Omental fat pad (tissue), 4 donors: ENCODE results near the gene MMP15. TPM values are rescaled to one million over a fixed set of nuclear protein-coding genes. Genes with fewer than 3 reads are reported as not detected.

Experiments
- ATAC-seq: fragments of 150-250 bp; one replicate; pipeline ENCODE4 v1.9.1; 2016; ENCODE audit warnings: mild to moderate bottlenecking, moderate library complexity; ENCODE audit not compliant: low FRiP score
- DNase-seq: peaks from one replicate; pipeline ENCODE4 v3.0.0-alpha.2; 2019; ENCODE audit warnings: low spot score
- total RNA-seq, 4 donors: library from RNA; depleted of rRNA; stranded (reverse); fragments of >200 nt; gene quantifications; one replicate each; pipeline ENCODE4 v1.1.0, GENCODE V29; 2016
- TF ChIP-seq, protein P1 (sequence below), 3 donors: fragments of 450-650 bp; IDR thresholded peaks; one replicate each; pipeline ENCODE4 v1.5.1; 2016 to 2017; ENCODE audit warnings: antibody characterized with exemption in 3 of 3, mild to moderate bottlenecking in 3 of 3, moderate library complexity in 2 of 3

MMP15 gene
- total RNA-seq, 4 donors from 2014 or later, result 5.5 to 15.2 (median 14.4) TPM

DNA sequence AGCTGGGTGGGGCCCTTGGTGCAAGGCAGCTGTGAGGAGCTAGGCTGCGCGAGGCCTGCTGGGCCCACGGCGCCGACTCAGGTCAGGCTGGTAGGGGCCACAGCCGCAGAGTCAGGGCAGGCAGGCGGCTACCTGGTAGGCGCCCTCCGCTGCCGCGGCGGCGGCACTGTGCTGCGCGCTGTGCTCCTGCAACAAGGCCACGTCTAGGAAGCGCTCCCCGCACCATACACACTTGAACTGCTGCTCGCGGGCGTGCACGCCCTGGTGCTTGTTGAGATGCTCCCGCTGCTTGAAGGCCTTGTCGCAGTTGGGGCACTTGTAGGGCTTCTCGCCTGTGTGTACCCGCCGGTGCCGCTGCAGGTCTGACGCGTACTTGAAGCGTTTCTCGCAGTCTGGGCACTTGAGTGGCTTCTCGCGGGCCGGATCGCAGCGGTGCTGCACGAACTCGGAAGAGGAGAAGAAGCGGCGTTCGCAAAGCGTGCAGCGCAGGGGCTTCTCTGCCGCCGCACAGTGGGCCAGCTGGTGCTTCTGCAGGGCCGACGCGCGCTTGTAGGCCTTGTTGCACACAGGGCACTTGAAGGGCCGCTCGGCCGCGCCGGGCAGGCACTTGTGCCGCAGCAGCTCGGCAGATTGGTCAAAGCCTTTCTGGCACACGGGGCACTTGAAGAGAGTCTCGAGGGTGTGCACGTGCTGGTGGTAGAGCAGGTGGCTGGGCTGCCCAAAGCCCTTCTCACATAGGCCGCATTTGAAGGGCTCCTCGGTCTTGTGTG lies 29.0 kb upstream of the MMP15 start:
- TF ChIP-seq, protein P1, sequence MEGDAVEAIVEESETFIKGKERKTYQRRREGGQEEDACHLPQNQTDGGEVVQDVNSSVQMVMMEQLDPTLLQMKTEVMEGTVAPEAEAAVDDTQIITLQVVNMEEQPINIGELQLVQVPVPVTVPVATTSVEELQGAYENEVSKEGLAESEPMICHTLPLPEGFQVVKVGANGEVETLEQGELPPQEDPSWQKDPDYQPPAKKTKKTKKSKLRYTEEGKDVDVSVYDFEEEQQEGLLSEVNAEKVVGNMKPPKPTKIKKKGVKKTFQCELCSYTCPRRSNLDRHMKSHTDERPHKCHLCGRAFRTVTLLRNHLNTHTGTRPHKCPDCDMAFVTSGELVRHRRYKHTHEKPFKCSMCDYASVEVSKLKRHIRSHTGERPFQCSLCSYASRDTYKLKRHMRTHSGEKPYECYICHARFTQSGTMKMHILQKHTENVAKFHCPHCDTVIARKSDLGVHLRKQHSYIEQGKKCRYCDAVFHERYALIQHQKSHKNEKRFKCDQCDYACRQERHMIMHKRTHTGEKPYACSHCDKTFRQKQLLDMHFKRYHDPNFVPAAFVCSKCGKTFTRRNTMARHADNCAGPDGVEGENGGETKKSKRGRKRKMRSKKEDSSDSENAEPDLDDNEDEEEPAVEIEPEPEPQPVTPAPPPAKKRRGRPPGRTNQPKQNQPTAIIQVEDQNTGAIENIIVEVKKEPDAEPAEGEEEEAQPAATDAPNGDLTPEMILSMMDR (IDR thresholded peaks at IDR 0.05), result no peak
- DNase-seq, result no peak
- ATAC-seq, result no peak

DNA sequence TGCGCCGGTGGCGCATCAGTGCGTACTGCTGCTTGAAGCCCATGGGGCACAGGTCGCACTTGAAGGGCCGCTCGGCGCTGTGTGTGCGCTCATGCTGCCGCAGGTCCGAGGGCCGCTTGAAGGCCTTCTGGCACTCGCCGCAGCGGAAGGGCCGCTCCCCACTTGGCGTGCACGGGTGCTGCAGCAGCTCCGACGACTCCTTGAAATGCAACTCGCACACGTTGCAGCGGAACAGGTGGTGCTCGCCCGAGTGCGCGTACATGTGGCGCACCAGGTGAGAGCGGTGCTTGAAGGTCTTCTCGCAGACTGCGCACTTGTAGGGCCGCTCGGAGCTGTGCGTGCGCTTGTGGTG lies 28.4 kb upstream of the MMP15 start:
- no peak for ATAC-seq
- TF ChIP-seq, protein P1 (IDR thresholded peaks at IDR 0.05), result no peak
- DNase-seq, result no peak

DNA sequence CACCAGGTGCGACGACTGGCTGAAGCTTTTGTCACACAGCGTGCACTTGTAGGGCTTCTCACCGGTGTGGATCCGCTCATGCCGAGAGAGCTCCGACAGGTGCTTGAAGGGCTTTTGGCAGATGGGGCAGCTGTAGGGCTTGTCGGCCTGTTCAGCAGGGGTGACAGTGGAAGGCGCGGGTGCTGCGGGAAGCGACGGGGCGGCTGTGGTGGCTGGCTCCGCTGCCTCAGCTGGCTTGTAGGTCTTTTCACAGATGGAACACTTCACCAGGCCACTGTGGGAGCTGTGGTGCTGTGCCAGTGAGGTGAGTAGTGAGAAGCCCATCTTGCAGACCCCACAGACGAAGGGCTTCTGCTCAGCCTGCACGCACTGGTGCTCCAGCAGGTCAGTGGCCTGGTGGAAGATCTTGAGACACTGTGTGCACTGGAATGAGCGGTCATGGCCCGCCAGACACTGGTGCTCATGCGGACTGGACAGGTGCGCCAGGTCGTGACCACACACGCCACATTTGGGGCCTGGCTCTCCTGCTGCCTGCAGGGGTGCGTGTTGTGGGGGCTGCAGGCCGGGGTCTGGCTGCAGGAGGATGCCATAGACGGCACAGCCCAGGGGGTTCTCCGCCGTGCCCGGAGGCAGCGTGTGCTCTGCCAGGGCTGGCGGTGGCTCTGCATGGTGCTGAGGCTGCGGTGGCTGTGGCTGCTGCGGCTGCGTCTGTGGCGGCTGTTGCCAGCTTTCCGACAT lies 27.9 kb upstream of the MMP15 start:
- no peak for ATAC-seq
- no peak for DNase-seq
- TF ChIP-seq, protein P1 (IDR thresholded peaks at IDR 0.05), result no peak

DNA sequence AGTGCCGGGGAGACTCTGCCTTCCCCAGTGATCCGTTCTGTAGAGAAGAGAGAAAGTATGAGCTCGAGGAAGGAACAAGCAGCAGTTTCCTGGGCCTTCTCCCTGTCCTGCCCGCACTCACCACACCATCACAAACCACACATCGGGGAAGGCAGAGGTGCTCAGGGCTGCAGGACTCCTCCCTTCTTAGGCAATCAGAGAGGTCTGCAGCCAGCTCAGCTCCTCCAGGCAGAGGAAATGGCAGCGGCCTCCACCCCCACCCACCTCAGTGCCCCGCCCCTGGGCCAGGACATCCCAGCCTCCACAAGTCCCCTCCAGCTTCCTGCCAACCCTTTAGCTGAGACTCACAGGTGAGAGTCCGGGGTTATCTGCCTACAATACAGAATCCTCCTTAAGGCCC lies 27.1 kb upstream of the MMP15 start:
- no peak for DNase-seq
- ATAC-seq, result no peak
- TF ChIP-seq, protein P1 (IDR thresholded peaks at IDR 0.05), result no peak

DNA sequence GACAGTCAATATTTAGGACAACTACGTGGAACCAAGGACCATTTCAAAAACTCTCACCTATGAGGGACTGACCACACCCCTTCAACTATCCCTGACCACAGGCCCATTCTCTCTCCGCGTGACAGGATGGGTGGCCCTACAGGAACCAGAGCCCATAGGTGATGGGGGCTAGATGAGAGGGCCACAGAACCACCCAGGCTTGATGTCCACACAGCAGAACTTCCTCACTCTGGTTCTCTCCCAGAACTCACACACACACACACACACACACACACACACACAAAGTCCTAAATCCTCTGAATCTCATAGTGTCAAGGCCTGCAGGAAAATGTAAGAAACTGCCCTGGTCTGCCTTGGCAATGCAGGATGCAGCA lies 26.6 kb upstream of the MMP15 start:
- DNase-seq, result no peak
- no peak for ATAC-seq
- TF ChIP-seq, protein P1 (IDR thresholded peaks at IDR 0.05), result no peak

DNA sequence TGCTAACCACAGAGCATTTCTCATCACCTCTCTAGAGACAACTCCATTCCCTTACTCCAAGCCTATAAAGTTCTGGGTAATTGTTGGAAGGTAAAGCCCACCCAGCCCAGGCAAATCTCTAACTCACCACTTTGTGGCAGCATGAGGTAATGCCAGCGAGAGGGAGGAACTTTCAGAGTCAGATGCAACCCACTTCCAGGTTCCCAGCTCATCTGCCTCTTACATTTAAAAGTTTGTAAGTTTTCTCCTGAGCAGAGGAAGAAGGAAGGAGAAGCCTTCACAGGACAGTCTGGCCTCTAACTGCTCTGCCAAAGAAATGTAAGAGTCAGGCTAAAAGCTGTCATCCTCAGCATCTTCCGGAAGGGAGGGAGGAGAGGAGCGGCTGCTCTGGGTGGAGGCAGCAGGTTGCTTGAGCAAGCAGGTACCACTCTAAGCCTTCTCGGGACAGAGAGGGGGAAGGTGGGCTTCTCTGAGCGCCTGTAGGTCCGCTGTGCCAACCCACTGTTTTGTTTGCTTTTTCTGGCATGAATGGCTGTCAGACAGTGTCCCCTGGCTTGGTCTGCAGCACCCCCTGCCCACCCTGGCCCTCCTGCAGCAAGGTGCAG lies 26.1 kb upstream of the MMP15 start:
- ATAC-seq (no peak), DNase-seq (no peak)
- TF ChIP-seq, protein P1 (IDR thresholded peaks at IDR 0.05), result no peak
